Subcutaneous abdominal adipose tissue (tissue), 5 donors: ENCODE measurements around the gene YPEL3.

Experiments used
- H3K27ac ChIP-seq: one replicate; pipeline ENCODE4 v1.7.0; 2013; ENCODE audit warnings: low read depth, mild to moderate bottlenecking, inconsistent platforms, low read length, moderate library complexity
- H3K27me3 ChIP-seq, 5 donors: one replicate each; pipeline ENCODE4 v1.7.0; 2013; ENCODE audit warnings: low read length in 5 of 5, inconsistent platforms in 1 of 5; ENCODE audit not compliant: control insufficient read depth in 5 of 5, insufficient read depth in 4 of 5
- H3K36me3 ChIP-seq, 5 donors: one replicate each; pipeline ENCODE4 v1.7.0; 2013; ENCODE audit warnings: low read length in 5 of 5; ENCODE audit not compliant: control insufficient read depth in 5 of 5, insufficient read depth in 5 of 5
- H3K4me1 ChIP-seq, 5 donors: one replicate each; pipeline ENCODE4 v1.7.0; 2013; ENCODE audit warnings: low read length in 5 of 5, mild to moderate bottlenecking in 3 of 5, moderate library complexity in 1 of 5; ENCODE audit not compliant: control insufficient read depth in 5 of 5, insufficient read depth in 5 of 5
- H3K4me3 ChIP-seq, 5 donors: one replicate each; pipeline ENCODE4 v1.7.0; 2013; ENCODE audit warnings: low read length in 5 of 5, low read depth in 1 of 5
- H3K9ac ChIP-seq, 5 donors: one replicate each; pipeline ENCODE4 v1.7.0; 2013; ENCODE audit warnings: low read length in 5 of 5, mild to moderate bottlenecking in 4 of 5, moderate library complexity in 3 of 5
- H3K9me3 ChIP-seq, 5 donors: one replicate each; pipeline ENCODE4 v1.7.0; 2013; ENCODE audit warnings: low read length in 5 of 5; ENCODE audit not compliant: control insufficient read depth in 5 of 5
- donor health status: healthy.
- donor health status: healthy.
- donor health status: healthy.
- donor health status: healthy.
- donor health status: healthy.

Gene YPEL3

GRCh38 chr16:30084816-30085159, 11.2 kb downstream of the YPEL3 start:
- Histone ChIP-seq H3K9me3 (no peaks in the 10 kb centered on the region), H3K36me3 (peaks cover 0 to 54% (median 45%) of the 10 kb centered on the region in 5 donors), H3K27me3 (no peaks in the 10 kb centered on the region), H3K4me3 (no peak overlapping the region), H3K9ac (no peak overlapping the region), H3K4me1 (peaks cover 2 to 11% (median 10%) of the 10 kb centered on the region in 5 donors), H3K27ac (peak overlapping the region; percentile 76)

- Histone ChIP-seq H3K27ac (peak overlapping the region; percentile 76), H3K36me3 (peaks cover 0 to 59% (median 49%) of the 10 kb centered on the region in 5 donors), H3K9me3 (no peaks in the 10 kb centered on the region)
Measured at GRCh38 chr16:30084096-30084815, 11.8 kb downstream of the YPEL3 start.

GRCh38 chr16:30083216-30084055, 12.6 kb downstream of the YPEL3 start:
- Histone ChIP-seq H3K27ac (no peak overlapping the region), H3K9me3 (no peaks in the 10 kb centered on the region), H3K27me3 (no peaks in the 10 kb centered on the region), H3K4me1 (peaks cover 3 to 11% (median 10%) of the 10 kb centered on the region in 5 donors), H3K36me3 (peaks cover 0 to 65% (median 55%) of the 10 kb centered on the region in 5 donors), H3K9ac (no peak overlapping the region), H3K4me3 (no peak overlapping the region)

More at GRCh38 chr16:30084096-30084815, 11.8 kb downstream of the YPEL3 start:
- Histone ChIP-seq H3K4me1 (peaks cover 2 to 11% (median 10%) of the 10 kb centered on the region in 5 donors), H3K9ac (no peak overlapping the region), H3K27me3 (no peaks in the 10 kb centered on the region), H3K4me3 (no peak overlapping the region)

- Histone ChIP-seq H3K9ac (no peak overlapping the region), H3K27ac (no peak overlapping the region), H3K36me3 (peaks cover 0 to 73% (median 61%) of the 10 kb centered on the region in 5 donors), H3K4me3 (no peak overlapping the region), H3K9me3 (no peaks in the 10 kb centered on the region), H3K4me1 (peaks cover 3 to 16% (median 15%) of the 10 kb centered on the region in 5 donors), H3K27me3 (no peaks in the 10 kb centered on the region)
Measured at GRCh38 chr16:30082545-30083090, 13.4 kb downstream of the YPEL3 start.

DNA sequence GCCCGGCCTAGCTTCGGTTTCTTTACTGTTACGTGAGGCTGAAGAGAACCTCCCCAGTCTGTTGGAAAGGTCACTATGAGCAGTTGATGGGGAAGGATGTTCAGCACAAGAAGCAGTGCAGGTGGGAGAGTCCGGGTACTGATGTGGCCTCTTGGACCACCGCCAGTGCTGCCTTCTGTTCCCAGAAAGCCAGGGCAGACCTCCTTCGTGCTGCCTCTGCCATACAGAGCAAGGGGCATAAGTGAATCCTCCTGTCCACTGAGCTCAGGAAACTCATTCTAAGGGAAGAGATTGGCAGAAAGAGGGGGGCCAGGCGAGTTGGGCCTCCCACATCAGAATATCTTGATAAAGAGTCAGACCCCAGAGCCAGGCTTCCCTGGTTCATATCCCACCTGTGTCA, 16.5 kb downstream of the YPEL3 start:
- Histone ChIP-seq H3K9ac (no peak overlapping the region), H3K36me3 (peaks cover 0 to 66% (median 60%) of the 10 kb centered on the region in 5 donors), H3K4me3 (no peak overlapping the region), H3K27me3 (no peaks in the 10 kb centered on the region), H3K4me1 (peaks cover 7 to 31% (median 24%) of the 10 kb centered on the region in 5 donors), H3K9me3 (no peaks in the 10 kb centered on the region), H3K27ac (no peak overlapping the region)

- Histone ChIP-seq H3K36me3 (peaks cover 0 to 58% (median 53%) of the 10 kb centered on the region in 5 donors), H3K27ac (no peak overlapping the region), H3K9ac (peak overlapping the region in 1 of 5 donors; percentile 5), H3K27me3 (no peaks in the 10 kb centered on the region), H3K4me1 (peaks cover 7 to 31% (median 24%) of the 10 kb centered on the region in 5 donors), H3K4me3 (no peak overlapping the region), H3K9me3 (no peaks in the 10 kb centered on the region)
Measured at GRCh38 chr16:30078744-30079143, 17.3 kb downstream of the YPEL3 start.

DNA sequence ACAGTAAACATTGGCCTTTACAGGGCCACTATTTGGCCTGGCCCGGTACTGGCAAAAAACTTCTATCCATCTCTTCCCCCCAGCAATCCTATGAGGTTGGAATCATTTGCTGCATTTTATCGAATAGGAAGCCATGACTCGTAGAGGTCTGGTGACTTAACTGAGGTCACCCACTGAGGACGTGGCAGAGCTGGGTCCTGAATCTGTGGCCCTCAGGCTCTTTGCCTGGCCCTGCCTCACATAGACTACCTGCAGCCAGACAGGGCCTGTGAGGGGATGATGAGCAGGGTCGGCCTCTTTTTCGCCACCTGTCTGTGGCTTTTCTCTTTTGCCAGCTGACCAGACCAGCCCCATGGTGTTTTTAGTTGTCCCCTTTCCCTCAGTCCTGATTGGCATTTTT, 18.4 kb downstream of the YPEL3 start:
- Histone ChIP-seq H3K4me1 (peaks cover 7 to 31% (median 24%) of the 10 kb centered on the region in 5 donors), H3K27me3 (no peaks in the 10 kb centered on the region), H3K36me3 (peaks cover 0 to 51% (median 42%) of the 10 kb centered on the region in 5 donors), H3K9me3 (no peaks in the 10 kb centered on the region), H3K27ac (peak overlapping the region; percentile 88), H3K9ac (peak overlapping the region in 4 of 5 donors; percentile 79 to 98 (median 89)), H3K4me3 (peak overlapping the region in 1 of 5 donors; percentile 92)

GRCh38 chr16:30076276-30076791, 19.7 kb downstream of the YPEL3 start:
- H3K36me3 ChIP-seq: peaks cover 0 to 53% (median 44%) of the 10 kb centered on the region in 5 donors
- H3K9me3 ChIP-seq: no peaks in the 10 kb centered on the region
- H3K9ac ChIP-seq: peak overlapping the region; percentile 79 to 98 (median 84)
- H3K4me1 ChIP-seq: peaks cover 7 to 31% (median 24%) of the 10 kb centered on the region in 5 donors
- H3K4me3 ChIP-seq: peak overlapping the region; percentile 77 to 92 (median 83)
- H3K27ac ChIP-seq: peak overlapping the region; percentile 88
- H3K27me3 ChIP-seq: no peaks in the 10 kb centered on the region

DNA sequence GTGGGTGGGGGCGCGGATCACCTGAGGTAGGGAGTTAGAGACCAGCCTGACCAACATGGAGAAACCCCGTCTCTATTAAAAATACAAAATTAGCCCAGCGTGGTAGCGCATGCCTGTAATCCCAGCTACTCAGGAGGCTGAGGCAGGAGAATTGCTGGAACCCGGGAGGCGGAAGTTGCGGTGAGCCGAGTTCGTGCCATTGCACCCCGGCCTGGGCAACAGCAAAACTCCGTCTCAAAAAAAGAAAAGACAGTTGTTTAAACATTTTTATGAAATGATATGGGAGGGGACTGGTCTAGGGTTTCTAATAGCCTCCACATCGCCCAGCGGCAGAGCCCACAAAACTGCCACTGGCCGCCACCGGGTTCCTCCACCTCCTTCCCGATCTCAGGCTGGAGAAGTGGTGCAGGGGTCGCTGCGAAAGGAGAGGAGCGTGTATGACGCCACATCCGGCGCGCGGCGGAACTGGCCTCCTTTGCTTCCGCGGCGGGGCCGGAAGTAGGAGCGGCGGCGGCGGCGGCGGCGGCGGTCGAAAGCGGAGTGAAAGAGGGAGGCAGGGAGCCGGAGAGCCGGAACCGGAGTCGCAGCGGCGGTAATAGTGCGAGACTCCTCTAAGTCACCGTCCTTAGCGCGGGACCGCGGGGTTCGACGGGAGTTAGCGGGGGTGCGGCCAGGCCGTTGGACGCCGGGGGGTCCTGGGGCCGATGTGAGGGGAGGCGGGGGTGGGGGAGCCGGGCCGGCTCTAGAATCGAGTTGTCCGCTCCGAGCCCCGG, 20.3 kb downstream of the YPEL3 start, which contains the start of gene PPP4C:
Gene PPP4C (plus strand): TSS at position 492 of the 773 bp plus-strand sequence. CDS start 384 bp downstream, outside the sequence.
- H3K4me3 ChIP-seq: peak within 1 kb of the TSS; percentile 77 to 92 (median 83)
- H3K27me3 ChIP-seq: no peaks in the 10 kb centered on the region
- H3K4me1 ChIP-seq: peaks cover 7 to 33% (median 24%) of the 10 kb centered on the region in 5 donors
- H3K27ac ChIP-seq: peak within 1 kb of the TSS; percentile 88
- H3K36me3 ChIP-seq: peaks cover 0 to 53% (median 43%) of the 10 kb centered on the region in 5 donors
- peak within 1 kb of the TSS; percentile 79 to 98 (median 84) for H3K9ac ChIP-seq
- no peaks in the 10 kb centered on the region for H3K9me3 ChIP-seq
